Endothelial cell of umbilical vein (primary cell): ENCODE results near the gene NEIL3.

Source experiments
- EZH2 ChIP-seq: IDR thresholded peaks from 2 replicates; pipeline ENCODE4 v1.6.1; 2012; ENCODE audit warnings: borderline replicate concordance, low read depth, mild to moderate bottlenecking, moderate library complexity, low read length, inconsistent platforms; ENCODE audit not compliant: severe bottlenecking
- FOS ChIP-seq: IDR thresholded peaks from 2 replicates; pipeline ENCODE4 v1.6.1; 2011; ENCODE audit warnings: mild to moderate bottlenecking, low read length, moderate library complexity, borderline replicate concordance; ENCODE audit not compliant: insufficient read depth
- POLR2A ChIP-seq: IDR thresholded peaks from 2 replicates; pipeline ENCODE4 v1.6.1; 2012; ENCODE audit warnings: low read depth, mild to moderate bottlenecking, control low read depth, low read length
- TF ChIP-seq, protein P1 (sequence below), 2 donors: IDR thresholded peaks; 1 replicate in 1 of 2; 2 replicates in 1 of 2; pipeline ENCODE4 v1.5.1; 2011; ENCODE audit warnings: low read length in 2 of 2, mild to moderate bottlenecking in 2 of 2, moderate library complexity in 2 of 2, control low read depth in 1 of 2, inconsistent platforms in 1 of 2, low read depth in 1 of 2; ENCODE audit not compliant: insufficient read depth in 1 of 2; ENCODE audit errors: extremely low read depth in 1 of 2

DNA sequence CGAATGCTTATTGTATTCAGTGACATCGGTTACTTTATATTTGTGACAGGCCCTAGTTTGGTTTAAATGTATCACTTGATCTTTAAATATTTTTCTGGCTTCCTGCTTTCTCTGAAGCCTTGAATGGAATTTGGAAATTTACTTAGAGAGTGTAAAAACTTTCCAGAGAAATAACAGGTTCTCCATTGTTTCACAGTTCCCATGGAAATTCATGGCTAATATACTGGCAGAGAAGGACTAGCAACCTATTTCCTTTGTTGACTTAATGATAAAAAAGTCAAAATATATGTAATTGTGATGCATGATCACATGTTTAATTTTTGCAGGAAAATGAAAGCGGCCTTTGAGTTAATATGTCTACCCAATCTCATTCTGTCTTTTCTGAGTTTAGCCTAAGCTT is 13.2 kb downstream of the NEIL3 start:
- TF ChIP-seq, protein P1, sequence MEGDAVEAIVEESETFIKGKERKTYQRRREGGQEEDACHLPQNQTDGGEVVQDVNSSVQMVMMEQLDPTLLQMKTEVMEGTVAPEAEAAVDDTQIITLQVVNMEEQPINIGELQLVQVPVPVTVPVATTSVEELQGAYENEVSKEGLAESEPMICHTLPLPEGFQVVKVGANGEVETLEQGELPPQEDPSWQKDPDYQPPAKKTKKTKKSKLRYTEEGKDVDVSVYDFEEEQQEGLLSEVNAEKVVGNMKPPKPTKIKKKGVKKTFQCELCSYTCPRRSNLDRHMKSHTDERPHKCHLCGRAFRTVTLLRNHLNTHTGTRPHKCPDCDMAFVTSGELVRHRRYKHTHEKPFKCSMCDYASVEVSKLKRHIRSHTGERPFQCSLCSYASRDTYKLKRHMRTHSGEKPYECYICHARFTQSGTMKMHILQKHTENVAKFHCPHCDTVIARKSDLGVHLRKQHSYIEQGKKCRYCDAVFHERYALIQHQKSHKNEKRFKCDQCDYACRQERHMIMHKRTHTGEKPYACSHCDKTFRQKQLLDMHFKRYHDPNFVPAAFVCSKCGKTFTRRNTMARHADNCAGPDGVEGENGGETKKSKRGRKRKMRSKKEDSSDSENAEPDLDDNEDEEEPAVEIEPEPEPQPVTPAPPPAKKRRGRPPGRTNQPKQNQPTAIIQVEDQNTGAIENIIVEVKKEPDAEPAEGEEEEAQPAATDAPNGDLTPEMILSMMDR (IDR thresholded peaks at IDR 0.05; ENCODE audit: extremely low read depth in 1 of 2, insufficient read depth in 1 of 2, low read depth in 1 of 2, low read length in 2 of 2), result no peak
- TF ChIP-seq EZH2 (no peak), POLR2A (no peak), FOS (no peak)
